ENCODE measurements around the gene AIF1L. TPM values are rescaled to one million over a fixed set of nuclear protein-coding genes. Genes with fewer than 3 reads are reported as not detected.

The AIF1L gene
- total RNA-seq, 1 donor from 2014 or later, result not detected

- ChIA-PET CTCF (interaction anchor here (1.3 kb wide), 1 partner anchor 12 kb away, joined by 4 read pairs; no protein-coding TSS in a partner anchor), POLR2A (no interaction called here)
- DNase-seq (no peak), ATAC-seq (ENCODE audit: low read depth) (no peak)
- Mint-ChIP-seq H3K4me1 (no peaks in the 10 kb centered on the region), H3K4me3 (no peak overlapping the region), H3K9me3 (no peaks in the 10 kb centered on the region), H3K36me3 (ENCODE audit: low read depth) (peaks cover 71% of the 10 kb centered on the region), H3K27me3 (no peaks in the 10 kb centered on the region), H3K27ac (no peak overlapping the region)
- intact Hi-C loops (cut with micrococcal nuclease), result no loop called here
- no peak for TF ChIP-seq CTCF (IDR thresholded peaks at IDR 0.05)
Measured at GRCh38 chr9:131165523-131165922, 69.2 kb downstream of the AIF1L start.

GRCh38 chr9:131167146-131167692 lies 70.9 kb downstream of the AIF1L start:
- H3K36me3 Mint-ChIP-seq (ENCODE audit: low read depth), result peaks cover 65% of the 10 kb centered on the region
- POLR2A ChIA-PET, result no interaction called here
- no peaks in the 10 kb centered on the region for H3K27me3 Mint-ChIP-seq
- no peak overlapping the region for H3K4me3 Mint-ChIP-seq
- intact Hi-C loops (cut with micrococcal nuclease), result no loop called here
- no peak for DNase-seq
- TF ChIP-seq CTCF (IDR thresholded peaks at IDR 0.05), result no peak
- H3K4me1 Mint-ChIP-seq, result no peaks in the 10 kb centered on the region
- no peaks in the 10 kb centered on the region for H3K9me3 Mint-ChIP-seq
- no peak overlapping the region for H3K27ac Mint-ChIP-seq
- no peak for ATAC-seq (ENCODE audit: low read depth)
- CTCF ChIA-PET, result interaction anchor here (1.0 kb wide), 1 partner anchor 169 kb away, joined by 3 read pairs; no protein-coding TSS in a partner anchor

- H3K4me1 Mint-ChIP-seq, result no peaks in the 10 kb centered on the region
- H3K27ac Mint-ChIP-seq, result no peak overlapping the region
- no peak overlapping the region for H3K4me3 Mint-ChIP-seq
- H3K36me3 Mint-ChIP-seq (ENCODE audit: low read depth), result peaks cover 64% of the 10 kb centered on the region
- intact Hi-C loops (cut with micrococcal nuclease), result no loop called here
- DNase-seq (no peak), ATAC-seq (ENCODE audit: low read depth) (no peak)
- CTCF ChIA-PET, result interaction anchor here (1.3 kb wide), 1 partner anchor 169 kb away, joined by 4 read pairs; no protein-coding TSS in a partner anchor
- no peaks in the 10 kb centered on the region for H3K27me3 Mint-ChIP-seq
- no peaks in the 10 kb centered on the region for H3K9me3 Mint-ChIP-seq
- POLR2A ChIA-PET, result no interaction called here
- no peak for TF ChIP-seq CTCF (IDR thresholded peaks at IDR 0.05)
Measured at GRCh38 chr9:131167936-131168335, 71.6 kb downstream of the AIF1L start.

GRCh38 chr9:131169563-131170240 lies 73.4 kb downstream of the AIF1L start:
- ATAC-seq (ENCODE audit: low read depth) (no peak), DNase-seq (no peak)
- TF ChIP-seq CTCF (IDR thresholded peaks at IDR 0.05), result no peak
- ChIA-PET POLR2A (no interaction called here), CTCF (no interaction called here)
- H3K36me3 Mint-ChIP-seq (ENCODE audit: low read depth), result peaks cover 56% of the 10 kb centered on the region
- intact Hi-C loops (cut with micrococcal nuclease), result no loop called here
- H3K27me3 Mint-ChIP-seq, result no peaks in the 10 kb centered on the region
- no peaks in the 10 kb centered on the region for H3K4me1 Mint-ChIP-seq
- H3K9me3 Mint-ChIP-seq, result no peaks in the 10 kb centered on the region
- H3K4me3 Mint-ChIP-seq, result no peak overlapping the region
- H3K27ac Mint-ChIP-seq, result no peak overlapping the region

Other genes starting within 250 kb of the AIF1L start
- not detected in 2 replicates for gene QRFP, start 199.7 kb upstream of the AIF1L start, total RNA-seq
- gene FIBCD1, start 157.3 kb upstream of the AIF1L start, total RNA-seq, result not detected in 2 replicates
- gene LAMC3, start 87.4 kb upstream of the AIF1L start, total RNA-seq, result not detected in 2 replicates
- gene NUP214, start 29.1 kb downstream of the AIF1L start, total RNA-seq, result 72.2 and 90.9 TPM in 2 replicates
- gene FAM78A, start 180.0 kb downstream of the AIF1L start, total RNA-seq, result 20.6 and 22.9 TPM in 2 replicates
- gene PLPP7, start 193.2 kb downstream of the AIF1L start, total RNA-seq, result 0.39 and 0.53 TPM in 2 replicates

All from activated B cell treated with CpG ODN at 0.5 μM for 24 hours (primary cell).